GM18502 (cell line): ENCODE data around the gene FBXL7.

Experiments used
- ATAC-seq: cut with Tn5 transposase; IDR thresholded peaks from one replicate; pipeline ENCODE4 v1.9.1; 2021; ENCODE audit warnings: mild to moderate bottlenecking; ENCODE audit not compliant: unreplicated experiment, poor library complexity

The FBXL7 gene

GRCh38 chr5:15737871-15738664 lies 238.1 kb downstream of the FBXL7 start:
- ATAC-seq: no peak

- no peak for ATAC-seq
Measured at GRCh38 chr5:15740383-15740782, 240.4 kb downstream of the FBXL7 start.

GRCh38 chr5:15741591-15741990 lies 241.6 kb downstream of the FBXL7 start:
- ATAC-seq: no peak

- ATAC-seq: no peak
Measured at GRCh38 chr5:15746833-15747232, 246.9 kb downstream of the FBXL7 start.

- ATAC-seq: no peak
Measured at GRCh38 chr5:15748266-15748665, 248.3 kb downstream of the FBXL7 start.

- ATAC-seq: no peak
Measured at GRCh38 chr5:15752663-15753285, 252.8 kb downstream of the FBXL7 start.

- ATAC-seq: no peak
Measured at GRCh38 chr5:15753752-15754151, 253.8 kb downstream of the FBXL7 start.

GRCh38 chr5:15757103-15757502 lies 257.1 kb downstream of the FBXL7 start:
- no peak for ATAC-seq

GRCh38 chr5:15757619-15758018 lies 257.6 kb downstream of the FBXL7 start:
- no peak for ATAC-seq

- ATAC-seq: no peak
Measured at GRCh38 chr5:15762668-15763067, 262.7 kb downstream of the FBXL7 start.

GRCh38 chr5:15763754-15764153 lies 263.8 kb downstream of the FBXL7 start:
- no peak for ATAC-seq

- ATAC-seq: no peak
Measured at GRCh38 chr5:15768936-15769335, 269.0 kb downstream of the FBXL7 start.

GRCh38 chr5:15772131-15772530 lies 272.2 kb downstream of the FBXL7 start:
- ATAC-seq: no peak

GRCh38 chr5:15774632-15775031 lies 274.7 kb downstream of the FBXL7 start:
- no peak for ATAC-seq

GRCh38 chr5:15776346-15776745 lies 276.4 kb downstream of the FBXL7 start:
- no peak for ATAC-seq

- no peak for ATAC-seq
Measured at GRCh38 chr5:15783734-15784133, 283.8 kb downstream of the FBXL7 start.

GRCh38 chr5:15785531-15785981 lies 285.6 kb downstream of the FBXL7 start:
- no peak for ATAC-seq

GRCh38 chr5:15786326-15786725 lies 286.3 kb downstream of the FBXL7 start:
- no peak for ATAC-seq

GRCh38 chr5:15786884-15787283 lies 286.9 kb downstream of the FBXL7 start:
- no peak for ATAC-seq

GRCh38 chr5:15787681-15788080 lies 287.7 kb downstream of the FBXL7 start:
- no peak for ATAC-seq

- no peak for ATAC-seq
Measured at GRCh38 chr5:15789642-15790041, 289.7 kb downstream of the FBXL7 start.
